ENCODE measurements around the gene IL22RA1. TPM values are rescaled to one million over a fixed set of nuclear protein-coding genes. Genes with fewer than 3 reads are reported as not detected.

The IL22RA1 gene
- total and polyA plus RNA-seq, 12 donors, result 0.06 to 0.76 (median 0.26) TPM; not detected in 2

DNA sequence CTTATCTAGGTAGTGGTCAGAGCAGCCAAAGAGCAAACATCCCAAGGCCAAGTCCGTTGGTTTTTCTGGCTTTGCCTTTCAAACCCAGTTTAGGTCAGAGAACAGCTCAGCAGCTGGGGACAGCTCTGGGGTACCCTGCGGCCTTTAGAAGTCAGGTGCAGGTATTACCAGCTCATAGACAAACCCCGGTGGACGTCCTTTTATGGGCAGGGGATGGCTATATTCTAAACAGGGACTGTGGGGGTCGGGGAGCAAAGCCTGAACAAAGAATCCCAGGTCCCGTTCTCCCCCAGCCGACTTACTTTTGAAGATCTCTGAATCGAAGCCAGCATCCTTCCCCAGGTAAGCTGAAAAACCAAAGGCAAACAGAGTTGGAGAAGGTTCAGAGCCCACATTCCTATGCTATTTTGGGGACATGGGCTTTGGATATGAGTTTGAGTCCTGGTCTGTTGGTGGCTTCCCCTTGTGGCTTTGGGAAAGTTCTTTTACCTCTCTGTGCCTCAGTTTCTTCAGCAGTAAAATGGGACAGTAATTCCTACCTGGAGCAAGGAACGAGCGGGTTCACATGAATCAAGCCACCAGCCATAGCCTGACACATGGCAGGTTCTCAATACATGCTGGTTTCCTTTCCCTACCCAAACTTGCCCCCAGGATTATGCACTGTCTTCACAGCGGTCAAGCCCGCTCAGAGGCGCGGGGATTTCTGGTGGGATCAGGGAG, 47.6 kb downstream of the IL22RA1 start:
- no peaks in the 10 kb centered on the region for H3K4me1 ChIP-seq (replicated peaks in 1 of 2)
- no peak overlapping the region for H3K4me3 ChIP-seq
- TF ChIP-seq, protein P1, sequence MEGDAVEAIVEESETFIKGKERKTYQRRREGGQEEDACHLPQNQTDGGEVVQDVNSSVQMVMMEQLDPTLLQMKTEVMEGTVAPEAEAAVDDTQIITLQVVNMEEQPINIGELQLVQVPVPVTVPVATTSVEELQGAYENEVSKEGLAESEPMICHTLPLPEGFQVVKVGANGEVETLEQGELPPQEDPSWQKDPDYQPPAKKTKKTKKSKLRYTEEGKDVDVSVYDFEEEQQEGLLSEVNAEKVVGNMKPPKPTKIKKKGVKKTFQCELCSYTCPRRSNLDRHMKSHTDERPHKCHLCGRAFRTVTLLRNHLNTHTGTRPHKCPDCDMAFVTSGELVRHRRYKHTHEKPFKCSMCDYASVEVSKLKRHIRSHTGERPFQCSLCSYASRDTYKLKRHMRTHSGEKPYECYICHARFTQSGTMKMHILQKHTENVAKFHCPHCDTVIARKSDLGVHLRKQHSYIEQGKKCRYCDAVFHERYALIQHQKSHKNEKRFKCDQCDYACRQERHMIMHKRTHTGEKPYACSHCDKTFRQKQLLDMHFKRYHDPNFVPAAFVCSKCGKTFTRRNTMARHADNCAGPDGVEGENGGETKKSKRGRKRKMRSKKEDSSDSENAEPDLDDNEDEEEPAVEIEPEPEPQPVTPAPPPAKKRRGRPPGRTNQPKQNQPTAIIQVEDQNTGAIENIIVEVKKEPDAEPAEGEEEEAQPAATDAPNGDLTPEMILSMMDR (IDR thresholded peaks at IDR 0.05), result no peak
- TF ChIP-seq POLR2A (IDR thresholded peaks at IDR 0.05), result no peak
- intact Hi-C loops (cut with DNase I), result no loop called here
- no peak for DNase-seq
- no peak overlapping the region for H3K27ac ChIP-seq
- WGBS, 4 donors, result 72 to 83% (median 79%) methylated on average over 13 to 14 of the region's 14 CpGs
- no peaks in the 10 kb centered on the region for H3K27me3 ChIP-seq
- H3K9me3 ChIP-seq (replicated peaks in 1 of 3), result no peaks in the 10 kb centered on the region
- no peaks in the 10 kb centered on the region for H3K36me3 ChIP-seq (replicated peaks in 1 of 2)

DNA sequence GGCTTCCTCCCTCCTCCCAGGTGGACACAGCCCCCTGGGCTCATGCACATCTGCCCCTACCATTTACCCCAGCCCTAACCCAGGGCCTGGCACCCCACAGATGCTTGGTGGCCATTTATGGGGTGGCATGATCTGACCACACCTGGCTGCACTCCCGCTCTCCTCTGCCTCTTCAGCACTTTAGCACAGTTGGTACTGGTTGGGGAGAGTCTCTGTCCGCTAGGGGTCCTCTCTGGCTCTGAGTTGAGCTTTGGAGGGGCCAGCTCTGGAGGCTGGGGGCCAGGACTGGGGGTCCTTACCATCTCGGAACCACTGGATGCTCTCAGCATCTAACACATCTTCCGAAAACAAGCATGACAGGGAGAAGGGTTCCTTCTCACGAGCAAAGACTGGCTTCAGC, 48.4 kb downstream of the IL22RA1 start:
- Histone ChIP-seq H3K4me3 (no peak overlapping the region), H3K4me1 (replicated peaks in 1 of 2) (no peaks in the 10 kb centered on the region), H3K36me3 (replicated peaks in 1 of 2) (no peaks in the 10 kb centered on the region), H3K27me3 (no peaks in the 10 kb centered on the region), H3K27ac (no peak overlapping the region), H3K9me3 (replicated peaks in 1 of 3) (no peaks in the 10 kb centered on the region)
- 79 to 88% (median 85%) methylated on average over 5 of the region's 5 CpGs for WGBS, 4 donors
- intact Hi-C loops (cut with DNase I), result no loop called here
- TF ChIP-seq, protein P1 (IDR thresholded peaks at IDR 0.05), result no peak
- no peak for TF ChIP-seq POLR2A (IDR thresholded peaks at IDR 0.05)
- no peak for DNase-seq

DNA sequence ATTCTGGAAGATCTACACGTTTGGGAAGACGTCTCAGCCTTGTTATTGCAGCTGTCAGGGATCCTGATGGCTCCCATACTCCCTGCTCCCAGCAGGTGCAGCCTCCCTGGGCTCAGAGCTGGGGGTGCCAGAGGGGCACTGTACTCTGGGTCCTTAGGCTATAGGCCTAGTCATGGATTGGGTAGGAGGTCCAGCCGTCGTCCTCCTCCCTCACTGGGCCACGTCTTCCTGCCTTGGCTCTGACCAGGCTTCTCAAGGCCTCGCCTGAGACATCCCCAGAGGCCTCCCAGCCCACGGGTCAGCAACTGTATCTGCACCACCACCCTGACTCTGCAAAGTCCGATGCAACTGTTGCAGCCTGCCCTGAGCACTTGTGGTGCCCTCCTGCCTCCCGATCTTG, 49.2 kb downstream of the IL22RA1 start:
- H3K27ac ChIP-seq, result no peak overlapping the region
- no peaks in the 10 kb centered on the region for H3K36me3 ChIP-seq (replicated peaks in 1 of 2)
- 73 to 86% (median 84%) methylated on average over 5 to 9 of the region's 9 CpGs for WGBS, 4 donors
- TF ChIP-seq, protein P1 (IDR thresholded peaks at IDR 0.05), result no peak
- no peaks in the 10 kb centered on the region for H3K4me1 ChIP-seq (replicated peaks in 1 of 2)
- H3K9me3 ChIP-seq (replicated peaks in 1 of 3), result no peaks in the 10 kb centered on the region
- no peaks in the 10 kb centered on the region for H3K27me3 ChIP-seq
- no peak overlapping the region for H3K4me3 ChIP-seq
- DNase-seq, result no peak
- intact Hi-C loops (cut with DNase I), result no loop called here

DNA sequence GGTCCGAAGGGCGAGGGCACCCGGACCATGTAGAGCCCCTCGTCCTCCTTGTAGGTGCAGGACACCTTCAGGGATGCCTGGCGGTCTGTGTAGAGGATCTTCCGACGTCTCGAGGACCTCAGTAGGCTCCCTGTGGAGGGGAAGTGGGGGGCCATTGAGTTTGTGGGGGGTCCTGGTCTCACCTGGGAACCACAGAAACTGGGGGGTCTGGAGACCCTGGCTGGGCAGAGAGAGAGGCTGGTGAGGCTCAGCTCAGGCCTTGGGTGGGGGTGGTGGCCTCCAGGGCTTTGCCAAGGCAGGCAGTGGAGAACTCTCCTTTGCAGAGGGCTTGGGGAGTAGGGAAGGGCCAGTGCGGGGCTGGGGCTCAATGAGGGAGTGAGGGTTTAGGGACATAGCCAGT, 50.0 kb downstream of the IL22RA1 start:
- Histone ChIP-seq H3K4me3 (no peak overlapping the region), H3K36me3 (replicated peaks in 1 of 2) (no peaks in the 10 kb centered on the region), H3K27me3 (no peaks in the 10 kb centered on the region), H3K27ac (no peak overlapping the region), H3K9me3 (replicated peaks in 1 of 3) (no peaks in the 10 kb centered on the region), H3K4me1 (replicated peaks in 1 of 2) (no peaks in the 10 kb centered on the region)
- intact Hi-C loops (cut with DNase I), result no loop called here
- TF ChIP-seq POLR2A (IDR thresholded peaks at IDR 0.05), result no peak
- TF ChIP-seq, protein P1 (IDR thresholded peaks at IDR 0.05), result no peak
- DNase-seq, result no peak
- 89 to 97% (median 91%) methylated on average over 9 of the region's 9 CpGs for WGBS, 4 donors
